GM11168 (cell line): Measurements from ENCODE around the gene CHRDL2.
"Not testable (repeated sequence)": the region's sequence is repeated elsewhere in the genome, so short reads cannot be mapped to it uniquely, and the experiment has no call there.

Experiments used
- in situ Hi-C: fragments of 300-500 bp; cut with MboI; formaldehyde crosslinking; loops from one replicate; pipeline ENCODE4 v1.12.0; 2022; ENCODE audit warnings: low sequenced_read_pairs; ENCODE audit not compliant: unreplicated experiment

Gene CHRDL2

GRCh38 chr11:74731301-74732094, at the start of gene CHRDL2:
TSS of gene CHRDL2 (minus strand) at chr11:74731426. CDS start at chr11:74730888, 538 bp downstream.
- in situ Hi-C loops: no loop called here

- in situ Hi-C loops: no loop called here
Measured at GRCh38 chr11:74780248-74781005, 49.2 kb upstream of the CHRDL2 start.

- in situ Hi-C loops: no loop called here
Measured at GRCh38 chr11:74778581-74778980, 47.4 kb upstream of the CHRDL2 start.

- in situ Hi-C loops: no loop called here
Measured at GRCh38 chr11:74777877-74778276, 46.7 kb upstream of the CHRDL2 start.

- in situ Hi-C loops: no loop called here
Measured at GRCh38 chr11:74777038-74777437, 45.8 kb upstream of the CHRDL2 start.

- in situ Hi-C loops: no loop called here
Measured at GRCh38 chr11:74776546-74776945, 45.3 kb upstream of the CHRDL2 start.

- in situ Hi-C loops: no loop called here
Measured at GRCh38 chr11:74775762-74776161, 44.5 kb upstream of the CHRDL2 start.

GRCh38 chr11:74773476-74773875, 42.2 kb upstream of the CHRDL2 start:
- in situ Hi-C loops: no loop called here

- in situ Hi-C loops: no loop called here
Measured at GRCh38 chr11:74771139-74771538, 39.9 kb upstream of the CHRDL2 start.

- in situ Hi-C loops: no loop called here
Measured at GRCh38 chr11:74770456-74770855, 39.2 kb upstream of the CHRDL2 start.

- in situ Hi-C loops: no loop called here
Measured at GRCh38 chr11:74769055-74769707, 38.0 kb upstream of the CHRDL2 start.

- in situ Hi-C loops: not testable (repeated sequence)
Measured at GRCh38 chr11:74768172-74768651, 37.0 kb upstream of the CHRDL2 start.

- in situ Hi-C loops: no loop called here
Measured at GRCh38 chr11:74766905-74767304, 35.7 kb upstream of the CHRDL2 start.

GRCh38 chr11:74756571-74756970, 25.3 kb upstream of the CHRDL2 start:
- in situ Hi-C loops: no loop called here

- in situ Hi-C loops: no loop called here
Measured at GRCh38 chr11:74755395-74755995, 24.3 kb upstream of the CHRDL2 start.

GRCh38 chr11:74754507-74755252, 23.5 kb upstream of the CHRDL2 start:
- in situ Hi-C loops: no loop called here

GRCh38 chr11:74751303-74751702, 20.1 kb upstream of the CHRDL2 start:
- in situ Hi-C loops: no loop called here

- in situ Hi-C loops: not testable (repeated sequence)
Measured at GRCh38 chr11:74750598-74750997, 19.4 kb upstream of the CHRDL2 start.

GRCh38 chr11:74749965-74750296, 18.7 kb upstream of the CHRDL2 start:
- in situ Hi-C loops: no loop called here
